K562 (cell line): ENCODE results near the gene FOXRED2. TPM values are rescaled to one million over a fixed set of nuclear protein-coding genes. Genes with fewer than 3 reads are reported as not detected.

ENCODE experiments used
- BRCA1 ChIP-seq, 2 experiments: fragments of 450-650 bp in 1 of 2; sonication (generic) in 1 of 2; formaldehyde crosslinking in 1 of 2; IDR thresholded peaks; 2 replicates each; pipeline versions ENCODE4 v1.5.0 to v1.6.1; 2017 to 2020; ENCODE audit warnings: mild to moderate bottlenecking in 1 of 2, missing genetic modification reagents in 1 of 2
- DMBX1 ChIP-seq: fragments of 250-450 bp; sonication (Bioruptor Pico); IDR thresholded peaks from 2 replicates; pipeline ENCODE4 v1.8.0; 2022; ENCODE audit warnings: inconsistent platforms, mild to moderate bottlenecking, moderate library complexity, borderline replicate concordance
- GTF2A2 ChIP-seq: IDR thresholded peaks from 2 replicates; pipeline ENCODE4 v1.6.1; 2016; ENCODE audit warnings: mild to moderate bottlenecking, missing genetic modification characterization, missing compliant biosample characterization
- HMG20B ChIP-seq: fragments of 250-450 bp; sonication (Bioruptor Pico); IDR thresholded peaks from 2 replicates; pipeline ENCODE4 v1.5.0; 2021; ENCODE audit warnings: mild to moderate bottlenecking
- JUN ChIP-seq, 2 experiments: sonication (generic) in 1 of 2; formaldehyde crosslinking in 1 of 2; IDR thresholded peaks; 2 replicates each; pipeline versions ENCODE4 v1.6.1 to v1.8.0; 2012 to 2022; ENCODE audit warnings: borderline replicate concordance in 2 of 2, mild to moderate bottlenecking in 2 of 2, improper control_type of control experiment in 1 of 2, low read depth in 1 of 2, low read length in 1 of 2, missing genetic modification reagents in 1 of 2
- KAT7 ChIP-seq: sonication (generic); formaldehyde crosslinking; IDR thresholded peaks from 2 replicates; pipeline ENCODE4 v1.8.0; 2022; ENCODE audit warnings: missing genetic modification reagents, mild to moderate bottlenecking, borderline replicate concordance
- LCOR ChIP-seq: sonication (generic); formaldehyde crosslinking; IDR thresholded peaks from 2 replicates; pipeline ENCODE4 v1.8.0; 2022; ENCODE audit warnings: mild to moderate bottlenecking, missing genetic modification reagents
- MBD2 ChIP-seq: sonication (generic); IDR thresholded peaks from 2 replicates; pipeline ENCODE4 v1.6.1; 2016; ENCODE audit warnings: low read depth, borderline replicate concordance
- NFYB ChIP-seq: IDR thresholded peaks from 2 replicates; pipeline ENCODE4 v1.6.1; 2011; ENCODE audit warnings: mild to moderate bottlenecking, moderate library complexity; ENCODE audit not compliant: insufficient read length; ENCODE audit errors: extremely low read depth
- PHB ChIP-seq: fragments of 250-450 bp; sonication (Bioruptor Pico); IDR thresholded peaks from 2 replicates; pipeline ENCODE4 v1.5.0; 2021
- PHF20 ChIP-seq: fragments of 450-650 bp; IDR thresholded peaks from 2 replicates; pipeline ENCODE4 v1.6.1; 2018; ENCODE audit not compliant: partially characterized antibody
- POLR2AphosphoS5 ChIP-seq: IDR thresholded peaks from 2 replicates; pipeline ENCODE4 v1.6.1; 2011; ENCODE audit warnings: mild to moderate bottlenecking, low read depth, low read length, moderate library complexity; ENCODE audit not compliant: control insufficient read depth, insufficient read depth
- RHOXF2B ChIP-seq: fragments of 250-450 bp; sonication (Bioruptor Pico); conservative IDR thresholded peaks from 2 replicates; pipeline ENCODE4 v1.5.1; 2021
- TAF9B ChIP-seq: fragments of 450-650 bp; IDR thresholded peaks from 2 replicates; pipeline ENCODE4 v1.6.1; 2018; ENCODE audit warnings: mild to moderate bottlenecking; ENCODE audit not compliant: partially characterized antibody
- ZNF224 ChIP-seq: sonication (generic); formaldehyde crosslinking; IDR thresholded peaks from 2 replicates; pipeline ENCODE4 v1.8.0; 2022; ENCODE audit warnings: mild to moderate bottlenecking, missing genetic modification reagents
- ZNF507 ChIP-seq: conservative IDR thresholded peaks from 2 replicates; pipeline ENCODE4 v1.6.1; 2017; ENCODE audit warnings: missing genetic modification characterization, missing compliant biosample characterization
- polyA plus RNA-seq, 8 experiments: library from polyadenylated mRNA; depleted of rRNA in 4 of 8; stranded (reverse) in 5 of 8; unstranded in 3 of 8; fragments of >200 nt; fragmentation: Nextera tagmentation in 2 of 8; fragmentation: Illumina TruSeq in 1 of 8; extraction: Ambion mirVana in 2 of 8; extraction: Trizol in 1 of 8; gene quantifications; 2 replicates each; pipeline versions ENCODE4 v1.2.1 to v1.2.3, GENCODE V29; 2011 to 2014; ENCODE audit warnings: inconsistent platforms in 1 of 8, missing spikeins in 1 of 8
- total RNA-seq, 7 experiments: library from RNA; depleted of rRNA in 6 of 7; stranded (reverse); fragments of >200 nt in 6 of 7; fragmentation: Illumina TruSeq in 2 of 7; extraction: Trizol in 2 of 7; gene quantifications; 2 replicates each; pipeline versions ENCODE4 v1.2.1 to v1.2.3, GENCODE V29; 2011 to 2021; ENCODE audit warnings: low replicate concordance in 1 of 7
- TF ChIP-seq, protein P1 (sequence below): sonication (generic); formaldehyde crosslinking; IDR thresholded peaks from 2 replicates; pipeline ENCODE4 v1.9.0; 2022; ENCODE audit warnings: mild to moderate bottlenecking, missing genetic modification reagents
- TF ChIP-seq, protein P2 (sequence below): fragments of 450-650 bp; IDR thresholded peaks from 2 replicates; pipeline ENCODE4 v1.7.0; 2016; ENCODE audit warnings: borderline replicate concordance
- TF ChIP-seq, protein P3 (sequence below): fragments of 250-450 bp; sonication (Bioruptor Pico); IDR thresholded peaks from 2 replicates; pipeline ENCODE4 v1.4.0; 2020; ENCODE audit warnings: mild to moderate bottlenecking
- TF ChIP-seq, protein P4 (sequence below): IDR thresholded peaks from 2 replicates; pipeline ENCODE4 v1.6.1; 2012; ENCODE audit warnings: low read depth, low read length, improper control_type of control experiment, borderline replicate concordance

Gene FOXRED2
- total and polyA plus RNA-seq, 9 of the 15 experiments (the other 6 are each of a cell fraction or from before 2014, with no cell fraction given), result 2.8 to 48.4 (median 7.8) TPM

GRCh38 chr22:36528795-36529751, 22.2 kb upstream of the FOXRED2 start, which contains the start of gene EIF3D (continued):
- no peak for TF ChIP-seq POLR2AphosphoS5
- TF ChIP-seq, protein P1, sequence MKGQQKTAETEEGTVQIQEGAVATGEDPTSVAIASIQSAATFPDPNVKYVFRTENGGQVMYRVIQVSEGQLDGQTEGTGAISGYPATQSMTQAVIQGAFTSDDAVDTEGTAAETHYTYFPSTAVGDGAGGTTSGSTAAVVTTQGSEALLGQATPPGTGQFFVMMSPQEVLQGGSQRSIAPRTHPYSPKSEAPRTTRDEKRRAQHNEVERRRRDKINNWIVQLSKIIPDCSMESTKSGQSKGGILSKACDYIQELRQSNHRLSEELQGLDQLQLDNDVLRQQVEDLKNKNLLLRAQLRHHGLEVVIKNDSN, result no peak
- no peak for TF ChIP-seq GTF2A2 (tag)
- TF ChIP-seq JUN (IDR thresholded peaks at IDR 0.05; ENCODE audit: borderline replicate concordance, low read depth, low read length), result 0 out of 2 replicates have a peak, but pooled peaks have one; percentile 28
- no peak for TF ChIP-seq JUN (CRISPR knock-in tag; IDR thresholded peaks at IDR 0.05; ENCODE audit: borderline replicate concordance)
- peak; percentile 60 for TF ChIP-seq LCOR (CRISPR knock-in tag)
- TF ChIP-seq KAT7 (CRISPR knock-in tag), result no peak
- no peak for TF ChIP-seq DMBX1 (CRISPR knock-in tag)
- TF ChIP-seq MBD2, result peak; percentile 76
- peak; percentile 94 for TF ChIP-seq PHF20
- no peak for TF ChIP-seq BRCA1 (IDR thresholded peaks at IDR 0.05)
- no peak for TF ChIP-seq BRCA1 (CRISPR knock-in tag; IDR thresholded peaks at IDR 0.05)
- TF ChIP-seq, protein P2, sequence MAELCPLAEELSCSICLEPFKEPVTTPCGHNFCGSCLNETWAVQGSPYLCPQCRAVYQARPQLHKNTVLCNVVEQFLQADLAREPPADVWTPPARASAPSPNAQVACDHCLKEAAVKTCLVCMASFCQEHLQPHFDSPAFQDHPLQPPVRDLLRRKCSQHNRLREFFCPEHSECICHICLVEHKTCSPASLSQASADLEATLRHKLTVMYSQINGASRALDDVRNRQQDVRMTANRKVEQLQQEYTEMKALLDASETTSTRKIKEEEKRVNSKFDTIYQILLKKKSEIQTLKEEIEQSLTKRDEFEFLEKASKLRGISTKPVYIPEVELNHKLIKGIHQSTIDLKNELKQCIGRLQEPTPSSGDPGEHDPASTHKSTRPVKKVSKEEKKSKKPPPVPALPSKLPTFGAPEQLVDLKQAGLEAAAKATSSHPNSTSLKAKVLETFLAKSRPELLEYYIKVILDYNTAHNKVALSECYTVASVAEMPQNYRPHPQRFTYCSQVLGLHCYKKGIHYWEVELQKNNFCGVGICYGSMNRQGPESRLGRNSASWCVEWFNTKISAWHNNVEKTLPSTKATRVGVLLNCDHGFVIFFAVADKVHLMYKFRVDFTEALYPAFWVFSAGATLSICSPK, result no peak
- peak; percentile 52; the same call in 1 of the 2 replicates for TF ChIP-seq PHB
- TF ChIP-seq, protein P3, sequence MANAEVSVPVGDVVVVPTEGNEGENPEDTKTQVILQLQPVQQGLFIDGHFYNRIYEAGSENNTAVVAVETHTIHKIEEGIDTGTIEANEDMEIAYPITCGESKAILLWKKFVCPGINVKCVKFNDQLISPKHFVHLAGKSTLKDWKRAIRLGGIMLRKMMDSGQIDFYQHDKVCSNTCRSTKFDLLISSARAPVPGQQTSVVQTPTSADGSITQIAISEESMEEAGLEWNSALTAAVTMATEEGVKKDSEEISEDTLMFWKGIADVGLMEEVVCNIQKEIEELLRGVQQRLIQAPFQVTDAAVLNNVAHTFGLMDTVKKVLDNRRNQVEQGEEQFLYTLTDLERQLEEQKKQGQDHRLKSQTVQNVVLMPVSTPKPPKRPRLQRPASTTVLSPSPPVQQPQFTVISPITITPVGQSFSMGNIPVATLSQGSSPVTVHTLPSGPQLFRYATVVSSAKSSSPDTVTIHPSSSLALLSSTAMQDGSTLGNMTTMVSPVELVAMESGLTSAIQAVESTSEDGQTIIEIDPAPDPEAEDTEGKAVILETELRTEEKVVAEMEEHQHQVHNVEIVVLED (CRISPR knock-in tag), result peak; percentile 84
- TF ChIP-seq HMG20B (CRISPR knock-in tag), result no peak
- no peak for TF ChIP-seq ZNF507 (tag)
- TF ChIP-seq, protein P4, sequence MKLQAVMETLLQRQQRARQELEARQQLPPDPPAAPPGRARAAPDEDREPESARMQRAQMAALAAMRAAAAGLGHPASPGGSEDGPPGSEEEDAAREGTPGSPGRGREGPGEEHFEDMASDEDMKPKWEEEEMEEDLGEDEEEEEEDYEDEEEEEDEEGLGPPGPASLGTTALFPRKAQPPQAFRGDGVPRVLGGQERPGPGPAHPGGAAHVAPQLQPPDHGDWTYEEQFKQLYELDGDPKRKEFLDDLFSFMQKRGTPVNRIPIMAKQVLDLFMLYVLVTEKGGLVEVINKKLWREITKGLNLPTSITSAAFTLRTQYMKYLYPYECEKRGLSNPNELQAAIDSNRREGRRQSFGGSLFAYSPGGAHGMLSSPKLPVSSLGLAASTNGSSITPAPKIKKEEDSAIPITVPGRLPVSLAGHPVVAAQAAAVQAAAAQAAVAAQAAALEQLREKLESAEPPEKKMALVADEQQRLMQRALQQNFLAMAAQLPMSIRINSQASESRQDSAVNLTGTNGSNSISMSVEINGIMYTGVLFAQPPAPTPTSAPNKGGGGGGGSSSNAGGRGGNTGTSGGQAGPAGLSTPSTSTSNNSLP, result no peak
- no peak for TF ChIP-seq ZNF224 (CRISPR knock-in tag)
- no peak for TF ChIP-seq RHOXF2B (CRISPR knock-in tag)
- no peak for TF ChIP-seq NFYB
- TF ChIP-seq TAF9B, result peak; percentile 96
